Myocyte (in vitro differentiated cells): ENCODE measurements around the gene SMIM10. TPM values are rescaled to one million over a fixed set of nuclear protein-coding genes. Genes with fewer than 3 reads are reported as not detected.
"Not testable (repeated sequence)": the region's sequence is repeated elsewhere in the genome, so short reads cannot be mapped to it uniquely, and the experiment has no call there.

Experiments used
- DNase-seq: peaks from one replicate; pipeline ENCODE4 v3.0.0-alpha.2; 2012; ENCODE audit warnings: low read depth
- total RNA-seq: library from RNA; depleted of rRNA; stranded (reverse); fragments of >200 nt; gene quantifications from 2 replicates; pipeline ENCODE4 v1.2.3, GENCODE V29; 2014

SMIM10 gene
- total RNA-seq, 1 donor from 2014 or later: 4.7 TPM

- no peak for DNase-seq
Measured at GRCh38 chrX:135010921-135011320, 20.1 kb downstream of the SMIM10 start.

GRCh38 chrX:135015523-135016245 is 24.9 kb downstream of the SMIM10 start:
- no peak for DNase-seq

- not testable (repeated sequence) for DNase-seq
Measured at GRCh38 chrX:135019890-135020289, 29.1 kb downstream of the SMIM10 start.

GRCh38 chrX:135023791-135024190 is 33.0 kb downstream of the SMIM10 start:
- not testable (repeated sequence) for DNase-seq

- no peak for DNase-seq
Measured at GRCh38 chrX:135024526-135024925, 33.7 kb downstream of the SMIM10 start.

GRCh38 chrX:135030207-135030963 is 39.6 kb downstream of the SMIM10 start:
- DNase-seq: not testable (repeated sequence)

GRCh38 chrX:135041149-135042123 is 50.6 kb downstream of the SMIM10 start:
- not testable (repeated sequence) for DNase-seq

Other genes starting within 250 kb of the SMIM10 start
- 10.9 and 14.4 TPM in 2 replicates for gene PABIR2, start 193.8 kb upstream of the SMIM10 start, total RNA-seq
- gene MOSPD1, start 75.7 kb upstream of the SMIM10 start, total RNA-seq: 67.4 and 140 TPM in 2 replicates
- gene RTL8B, start 31.6 kb downstream of the SMIM10 start, total RNA-seq: 12.1 and 20.9 TPM in 2 replicates
- 152 and 179 TPM in 2 replicates for gene RTL8C, start 41.4 kb downstream of the SMIM10 start, total RNA-seq
- 12.0 and 28.3 TPM in 2 replicates for gene RTL8A, start 61.1 kb downstream of the SMIM10 start, total RNA-seq
- 0.40 and 0.68 TPM in 2 replicates for gene SMIM10L2B, start 107.7 kb downstream of the SMIM10 start, total RNA-seq
- gene ETDB, start 129.5 kb downstream of the SMIM10 start, total RNA-seq: not detected in 2 replicates
- not detected in 2 replicates for gene CT55, start 180.4 kb downstream of the SMIM10 start, total RNA-seq